Activated CD8-positive, alpha-beta memory T cell treated with anti-CD3 and anti-CD28 coated beads, Interleukin-2, amount 50 U/mL, for 1 hour (primary cell): ENCODE measurements around the gene EXD3.
A peak's percentile ranks its signal among the peaks of the same experiment; 100 is the strongest.
"Not testable (repeated sequence)": the region's sequence is repeated elsewhere in the genome, so short reads cannot be mapped to it uniquely, and the experiment has no call there.

Experiments
- DNase-seq: peaks from one replicate; pipeline ENCODE4 v3.0.0-alpha.2; 2020; ENCODE audit errors: extremely low read depth

EXD3 gene, protein sequence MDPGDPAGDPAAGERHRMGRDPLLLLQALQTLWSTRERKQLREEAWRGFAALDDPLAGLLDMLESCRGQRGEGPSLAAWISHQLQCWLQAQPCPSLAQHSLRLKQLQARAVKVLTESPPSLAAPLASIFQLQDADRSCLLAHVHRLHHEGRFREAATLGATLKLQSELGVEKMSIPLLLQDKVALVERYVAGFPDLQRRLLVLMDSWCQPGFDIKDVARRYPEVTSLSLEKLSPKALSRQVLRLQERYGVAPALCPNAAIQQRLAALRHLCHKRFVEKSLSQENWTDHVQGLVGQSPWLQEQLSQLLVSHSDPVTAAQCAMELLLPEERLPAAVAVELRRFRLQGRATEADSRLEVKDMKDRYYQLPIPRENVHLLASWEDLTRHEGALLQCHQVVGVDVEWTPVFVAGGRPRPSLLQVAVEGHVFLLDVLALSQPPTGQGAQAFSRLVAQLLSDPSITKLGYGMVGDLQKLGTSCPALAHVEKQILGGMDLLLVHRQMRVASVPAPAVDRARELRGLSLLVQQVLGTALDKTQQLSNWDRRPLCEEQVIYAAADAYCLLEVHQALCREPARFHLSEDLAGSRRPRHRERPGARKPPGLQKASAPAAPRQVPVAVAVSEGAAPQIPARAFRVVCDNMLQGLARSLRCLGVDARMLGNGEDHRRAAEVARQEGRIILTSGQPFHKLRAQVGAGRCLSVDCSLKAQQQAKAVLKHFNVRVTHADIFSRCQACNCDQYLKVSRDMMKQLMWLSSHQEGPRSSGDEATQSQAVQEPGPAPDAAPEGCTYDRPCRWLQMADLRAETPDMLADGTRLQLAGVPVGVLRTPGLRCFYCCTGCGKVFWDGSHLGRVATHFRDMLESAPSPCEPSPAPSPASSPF

DNA sequence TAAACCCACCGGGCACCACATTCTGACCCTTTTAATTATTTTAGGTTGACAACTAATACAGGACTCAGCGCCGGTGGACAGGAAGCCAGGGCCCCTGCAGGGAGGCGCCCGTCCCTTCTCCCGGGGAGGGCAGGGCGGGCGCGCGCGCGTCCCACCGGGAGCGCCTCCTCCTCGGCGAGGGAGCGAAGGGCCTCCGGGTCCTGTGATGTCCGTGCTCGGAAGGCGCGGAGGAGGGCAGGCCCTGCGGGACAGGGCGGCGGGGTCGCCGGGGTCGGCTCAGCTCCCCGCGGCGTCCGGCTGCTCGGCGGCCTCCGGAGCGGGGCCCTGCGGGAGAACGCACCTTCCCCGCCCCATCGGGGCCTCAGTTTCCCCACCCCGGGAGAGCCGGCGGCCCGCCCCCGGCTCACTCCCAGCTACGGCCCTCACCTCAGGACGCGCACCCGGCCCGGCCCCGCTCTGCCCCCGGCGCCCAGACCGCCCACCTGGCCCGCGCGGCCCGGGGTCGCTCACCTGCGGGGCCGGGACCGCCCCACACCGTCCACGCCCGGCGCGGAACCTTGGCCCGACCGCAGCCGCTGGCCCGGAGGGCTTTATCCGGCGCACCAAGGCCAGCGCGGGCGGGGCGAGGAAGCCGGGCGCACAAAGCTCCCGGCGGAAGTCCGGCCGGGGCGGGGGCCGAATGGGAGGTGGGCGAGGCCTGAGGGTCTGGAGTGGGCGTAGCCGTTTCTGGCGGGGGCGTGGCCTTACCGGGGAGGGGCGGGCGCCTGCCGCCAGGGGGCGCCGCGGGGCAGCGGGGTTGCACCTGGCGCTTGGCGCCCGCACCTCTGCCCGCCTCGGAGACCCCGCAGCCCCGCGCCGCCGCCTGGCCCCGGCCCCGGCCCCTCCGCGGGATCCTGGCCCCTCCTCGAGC, at the start of gene EXD3, which contains the start of gene NOXA1:
Gene EXD3, minus strand, starts transcription at position 559 of the 910 bp plus-strand sequence. CDS start 27,805 bp downstream, outside the sequence.
Gene NOXA1, plus strand, starts transcription at position 790 of the 910 bp plus-strand sequence. CDS start 137 bp downstream, outside the sequence.
- peak; percentile 85 for DNase-seq

DNA sequence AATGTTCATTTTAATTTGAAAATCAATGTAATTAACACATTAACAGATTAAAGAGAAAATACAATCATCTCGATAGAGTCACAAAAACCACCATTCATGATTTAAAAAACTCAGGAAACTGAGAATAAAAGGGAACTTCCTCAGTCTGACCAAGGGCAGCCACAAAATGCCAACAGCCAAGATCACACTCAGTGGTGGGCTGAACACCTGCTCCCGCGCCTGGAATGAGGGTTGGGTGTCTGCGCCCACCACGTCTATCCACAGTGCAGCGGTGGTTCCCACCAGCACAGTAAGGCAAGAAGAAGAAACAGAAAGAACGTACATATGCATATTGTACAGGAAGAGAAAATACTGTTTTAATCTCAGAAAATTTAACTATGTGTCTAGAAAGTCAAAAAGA, 47.8 kb upstream of the EXD3 start:
- DNase-seq = no peak

DNA sequence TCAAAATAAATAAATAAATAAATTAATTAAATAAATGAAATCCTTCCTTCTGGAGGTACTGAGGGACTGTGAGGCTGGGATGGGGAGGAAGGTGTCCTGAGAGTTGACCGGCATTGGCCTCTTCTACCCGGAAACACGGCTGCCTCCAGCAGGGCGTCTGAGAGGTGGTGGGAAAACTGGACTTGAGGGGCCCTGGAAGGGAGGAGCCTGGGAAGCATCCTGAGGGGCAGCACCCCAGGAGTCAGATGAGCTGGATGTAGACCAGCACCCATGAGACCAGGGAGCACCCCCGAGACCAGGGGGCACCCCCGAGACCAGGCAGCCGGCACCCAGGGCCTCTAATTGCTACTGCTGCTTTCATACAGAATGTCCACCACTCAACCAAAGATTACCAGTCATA, 44.9 kb upstream of the EXD3 start:
- DNase-seq = no peak

DNA sequence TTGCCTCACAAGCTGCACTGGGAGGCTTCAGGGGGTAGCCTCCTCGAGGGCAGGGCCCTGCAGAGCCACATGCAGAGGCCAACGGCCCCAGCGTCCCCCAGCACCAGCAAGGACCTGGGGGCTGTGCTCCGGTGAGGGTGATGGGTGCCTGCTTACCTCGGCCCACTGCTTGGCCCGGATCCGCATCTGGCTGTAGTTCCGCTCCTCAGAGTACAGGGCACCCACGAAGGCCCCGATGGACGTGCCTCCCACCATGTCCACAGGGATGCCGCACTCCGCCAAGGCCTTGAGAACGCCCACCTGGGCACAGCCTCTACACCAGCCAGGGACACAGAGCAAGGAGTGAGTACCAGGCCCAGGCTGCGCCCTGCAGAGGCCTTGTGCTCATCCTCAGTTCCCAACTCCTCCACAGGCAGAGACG, 44.2 kb upstream of the EXD3 start:
- no peak for DNase-seq

DNA sequence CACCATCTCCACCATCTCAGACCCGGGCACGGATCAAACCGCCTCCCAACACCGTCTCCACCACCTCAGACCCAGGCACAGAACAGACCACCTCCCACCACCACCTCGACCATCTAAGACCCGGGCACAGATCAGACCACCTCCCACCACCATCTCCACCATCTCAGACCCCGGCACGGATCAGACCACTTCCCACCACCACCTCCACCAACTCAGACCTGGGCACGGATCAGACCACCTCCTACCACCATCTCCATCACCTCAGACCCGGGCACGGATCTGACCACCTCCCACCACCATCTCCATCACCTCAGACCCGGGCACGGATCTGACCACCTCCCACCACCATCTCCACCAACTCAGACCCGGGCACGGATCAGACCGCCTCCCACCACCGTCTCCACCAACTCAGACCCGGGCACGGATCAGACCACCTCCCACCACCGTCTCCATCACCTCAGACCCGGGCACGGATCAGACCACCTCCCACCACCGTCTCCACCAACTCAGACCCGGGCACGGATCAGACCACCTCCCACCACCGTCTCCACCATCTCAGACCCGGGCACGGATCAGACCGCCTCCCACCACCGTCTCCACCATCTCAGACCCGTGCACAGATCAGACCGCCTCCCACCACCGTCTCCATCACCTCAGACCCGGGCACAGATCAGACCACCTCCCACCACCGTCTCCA, 43.6 kb upstream of the EXD3 start:
- DNase-seq = not testable (repeated sequence)

DNA sequence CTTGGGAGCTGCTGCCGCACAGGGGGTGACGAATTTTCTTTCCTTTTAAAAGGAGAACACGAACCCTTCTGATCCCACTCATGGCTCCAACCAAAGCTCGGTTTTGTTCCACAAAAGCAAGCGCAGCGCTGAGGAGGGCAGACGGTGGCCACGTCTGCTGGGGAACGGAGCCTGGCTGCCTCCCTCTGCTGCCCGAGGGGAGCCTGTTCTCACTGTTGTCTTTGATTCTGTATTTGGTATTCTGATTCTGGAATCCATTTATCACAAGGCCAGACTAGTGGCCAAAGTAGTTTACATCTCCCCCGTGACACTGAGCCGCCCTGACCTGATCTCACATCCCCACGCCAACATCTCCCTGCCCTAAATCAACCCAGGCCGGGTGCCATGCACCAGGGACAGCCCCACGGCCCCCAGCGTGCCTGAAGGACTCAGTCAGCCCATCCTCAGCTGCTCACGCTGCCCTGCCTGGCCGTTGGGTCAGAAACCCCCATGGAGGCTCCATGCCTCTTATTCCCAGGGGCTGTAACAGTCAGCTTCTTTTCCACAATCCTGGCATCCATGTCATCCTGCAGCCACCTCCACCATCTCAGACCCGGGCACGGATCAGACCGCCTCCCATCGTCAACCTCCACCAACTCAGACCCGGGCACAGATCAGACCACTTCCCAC, 42.9 kb upstream of the EXD3 start:
- DNase-seq = no peak

DNA sequence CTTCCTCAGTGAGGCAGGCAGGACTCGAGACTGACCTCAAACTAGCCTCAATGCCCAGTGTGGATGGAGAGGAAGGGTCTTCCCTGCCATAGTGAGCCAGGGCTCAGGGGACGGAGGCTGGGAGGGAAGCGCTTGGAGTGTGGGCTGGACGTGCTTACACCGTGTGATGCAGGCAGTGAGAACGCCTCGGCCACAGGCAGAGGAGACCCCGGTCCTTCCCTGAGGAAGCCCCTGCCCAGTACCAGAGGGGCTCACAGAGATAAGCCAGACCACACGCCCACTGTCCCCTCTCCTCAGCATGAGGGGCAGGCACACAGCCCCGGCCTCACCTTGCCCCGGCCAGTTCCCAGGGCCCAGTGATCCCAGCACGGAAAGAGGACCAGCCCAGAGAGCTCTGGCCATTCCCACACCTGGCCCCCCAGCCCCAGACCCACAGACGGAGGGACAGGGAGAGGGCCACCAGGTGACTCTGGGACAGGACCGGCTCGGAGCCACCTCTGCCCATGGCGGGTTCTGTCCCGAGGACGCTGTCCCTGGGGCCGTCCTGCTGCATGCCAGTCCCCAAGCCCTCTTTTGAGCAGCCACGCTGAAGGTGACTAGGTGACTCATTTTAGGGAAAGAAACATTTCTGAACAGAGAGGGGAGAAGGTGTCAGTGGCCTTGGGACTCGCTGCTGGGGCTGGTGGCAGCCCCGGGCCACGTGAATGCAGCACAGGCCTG, 42.2 kb upstream of the EXD3 start:
- DNase-seq = no peak

DNA sequence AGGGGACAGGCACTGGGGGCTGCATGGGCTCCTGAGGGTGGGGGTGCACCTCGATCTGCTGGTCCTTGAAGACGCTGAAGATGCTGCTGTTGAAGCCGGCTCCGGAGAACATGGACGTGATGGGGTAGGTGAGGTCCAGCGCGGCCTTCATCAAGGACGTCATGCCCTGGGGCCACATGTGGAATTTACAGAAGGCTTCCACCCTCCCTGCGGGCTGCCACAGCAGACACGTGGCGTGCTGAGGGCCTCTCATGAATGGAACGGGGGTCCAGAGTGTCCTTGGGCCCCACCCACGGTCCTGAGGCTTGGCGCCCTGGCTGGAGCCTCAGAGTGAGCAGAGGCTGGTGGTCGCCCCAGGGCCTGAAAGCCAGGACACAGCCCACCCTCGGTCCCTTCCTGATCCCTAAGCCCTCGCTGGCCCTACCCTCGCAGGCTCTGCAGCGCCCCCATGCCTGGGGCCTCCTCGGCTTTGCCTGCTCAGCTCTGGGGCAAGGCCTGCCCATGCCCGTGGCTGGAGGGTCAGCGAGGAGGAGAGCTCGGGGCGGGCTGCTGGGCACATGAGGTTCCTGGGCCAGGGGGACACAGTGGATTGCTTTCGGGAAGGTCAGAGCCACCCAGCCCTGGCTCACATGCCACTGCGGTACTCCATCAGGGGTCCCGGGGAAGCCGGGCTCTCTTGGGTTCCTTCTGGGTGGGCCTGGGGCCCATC, 41.5 kb upstream of the EXD3 start:
- no peak for DNase-seq

DNA sequence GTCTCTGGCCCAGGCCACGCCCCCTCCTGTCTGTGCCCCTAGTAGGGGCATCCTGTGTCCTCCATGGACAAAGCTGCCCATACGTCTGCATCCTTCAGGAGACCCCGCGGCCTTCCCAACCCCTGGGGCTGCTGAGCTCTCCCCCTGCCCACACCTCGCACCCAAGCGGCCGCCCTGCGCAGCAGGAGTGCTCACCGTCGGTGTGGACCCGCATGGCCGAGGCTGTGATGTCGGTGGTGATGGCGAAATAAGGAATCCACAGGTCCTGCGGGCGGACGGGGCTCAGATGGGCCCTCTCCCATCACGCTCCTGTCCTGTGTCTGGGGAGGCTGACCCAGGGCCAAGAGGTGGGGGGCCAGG, 40.9 kb upstream of the EXD3 start:
- DNase-seq = no peak

DNA sequence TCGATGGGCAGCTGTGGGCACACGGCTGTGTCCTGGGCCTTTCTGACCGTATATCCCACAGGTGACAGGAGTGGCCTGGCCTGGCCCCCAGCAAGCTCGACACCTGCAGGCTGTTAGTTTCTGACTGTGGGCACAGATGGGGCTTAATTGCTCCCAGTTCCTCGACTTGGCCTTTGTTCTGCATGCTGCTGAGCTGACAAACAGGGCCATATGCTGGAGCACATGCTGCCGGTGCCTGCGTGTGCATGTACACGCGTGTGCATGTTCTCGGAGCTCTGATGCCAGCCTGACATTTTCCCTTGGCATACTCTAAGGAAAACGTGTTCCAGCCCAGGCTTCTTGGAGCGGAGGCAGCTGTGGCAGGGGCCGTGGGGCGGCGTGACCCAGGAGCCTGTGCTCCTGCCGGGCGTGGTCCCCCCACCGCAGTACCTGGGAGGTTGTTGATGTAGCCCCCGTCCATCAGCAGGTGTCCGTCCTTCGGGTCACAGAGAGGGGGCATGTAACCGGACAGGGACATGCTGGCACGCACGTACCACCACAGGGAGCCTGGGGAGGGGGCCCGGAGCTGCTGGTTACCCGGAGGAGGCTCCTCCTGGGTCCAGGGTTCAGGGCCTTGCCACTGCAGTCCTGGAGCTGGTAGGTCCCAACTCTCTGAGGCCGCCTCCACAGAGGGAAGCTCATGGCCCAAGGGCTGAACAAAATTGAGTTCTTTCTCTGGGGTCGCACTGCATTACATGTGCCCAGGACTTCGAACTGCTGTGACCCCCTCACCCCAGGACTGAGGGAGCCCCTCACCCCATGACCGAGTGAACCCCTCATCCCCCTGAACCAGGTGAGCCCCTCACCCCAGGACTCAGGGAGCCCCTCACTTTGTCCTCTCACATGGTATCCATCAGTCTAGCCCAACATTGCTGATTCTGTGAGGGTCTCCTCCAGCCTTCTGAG, 40.3 kb upstream of the EXD3 start:
- no peak for DNase-seq

DNA sequence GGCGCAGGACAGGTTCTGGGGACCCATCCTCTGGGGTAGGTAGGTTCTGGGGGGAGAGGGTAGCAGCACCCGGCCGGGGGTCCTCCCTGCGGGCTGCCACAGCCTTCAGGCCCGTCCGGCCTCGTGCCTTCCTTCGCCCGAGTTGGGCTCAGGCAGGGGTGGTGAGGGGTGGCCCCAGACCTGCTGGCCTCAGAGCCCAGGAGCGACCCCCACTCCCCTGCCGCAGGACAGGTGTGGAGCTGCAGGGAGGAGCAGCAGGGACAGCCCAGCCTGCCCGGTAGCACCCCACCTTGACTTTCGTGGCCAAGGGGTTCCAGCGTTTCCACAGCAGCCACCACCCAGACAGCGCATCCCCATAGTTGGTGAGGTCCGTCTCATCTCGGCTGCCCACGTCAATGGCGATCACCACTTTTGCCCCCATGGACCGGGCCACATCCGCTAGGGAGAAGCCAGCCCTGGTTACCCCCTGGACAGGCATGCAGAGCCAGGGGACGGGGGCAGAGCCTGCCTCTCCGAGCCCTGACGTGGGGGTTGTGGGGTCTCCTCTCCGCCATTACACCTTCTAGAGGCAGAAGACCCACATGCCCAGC, 39.5 kb upstream of the EXD3 start:
- no peak for DNase-seq

DNA sequence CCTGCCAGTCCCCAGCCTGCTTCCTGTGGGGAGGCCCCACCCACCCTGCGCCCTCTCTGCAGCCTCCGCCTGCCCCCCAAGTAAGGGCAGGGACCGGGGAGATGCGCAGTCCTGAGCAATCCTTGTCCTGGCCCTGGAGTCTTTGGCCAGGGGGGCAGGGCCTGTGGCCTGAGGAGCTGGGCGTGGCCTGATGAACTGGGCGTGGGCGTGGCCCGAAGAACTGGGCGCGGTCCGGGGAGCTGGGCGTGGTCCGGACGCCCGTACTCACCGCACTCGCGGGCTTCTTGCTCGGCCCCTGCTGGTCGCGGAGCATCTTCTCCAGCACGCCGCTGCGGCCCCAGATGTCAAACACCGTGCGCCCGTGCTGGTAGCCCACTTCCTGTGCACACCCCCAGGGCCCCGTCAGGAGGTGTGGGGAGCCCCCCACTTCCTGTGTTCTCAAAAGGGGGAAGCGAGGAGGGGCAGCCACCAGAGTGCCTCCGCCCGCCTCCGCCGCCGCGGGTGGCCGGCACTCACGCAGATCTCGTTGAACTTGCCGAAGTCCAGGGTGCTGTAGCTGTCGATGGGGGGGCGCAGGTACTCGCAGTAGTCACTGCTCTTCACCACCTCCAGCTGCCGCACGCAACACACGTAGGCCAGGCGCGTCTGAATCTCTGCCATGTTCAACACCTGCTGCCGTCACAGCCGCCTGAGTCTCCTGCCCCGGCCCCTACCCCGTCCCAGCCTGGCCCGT, 38.9 kb upstream of the EXD3 start:
- DNase-seq = peak; percentile 81

DNA sequence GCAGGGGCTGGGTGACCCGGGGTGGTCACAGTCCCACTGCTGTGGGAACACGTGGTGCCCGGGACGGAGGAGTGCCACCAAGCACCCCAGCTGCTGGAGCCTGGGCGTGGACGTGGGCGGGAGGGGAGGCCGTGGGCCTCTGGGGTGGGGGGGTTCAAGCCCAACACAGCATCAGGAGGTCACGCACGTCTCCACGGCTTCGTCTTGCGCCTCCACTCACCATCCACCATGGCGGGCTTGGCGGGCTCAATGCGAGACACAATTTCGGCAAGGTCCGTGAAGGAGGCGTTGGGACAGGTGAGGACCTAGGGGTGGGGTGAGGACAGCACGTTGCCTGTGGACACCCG, 38.3 kb upstream of the EXD3 start:
- no peak for DNase-seq

DNA sequence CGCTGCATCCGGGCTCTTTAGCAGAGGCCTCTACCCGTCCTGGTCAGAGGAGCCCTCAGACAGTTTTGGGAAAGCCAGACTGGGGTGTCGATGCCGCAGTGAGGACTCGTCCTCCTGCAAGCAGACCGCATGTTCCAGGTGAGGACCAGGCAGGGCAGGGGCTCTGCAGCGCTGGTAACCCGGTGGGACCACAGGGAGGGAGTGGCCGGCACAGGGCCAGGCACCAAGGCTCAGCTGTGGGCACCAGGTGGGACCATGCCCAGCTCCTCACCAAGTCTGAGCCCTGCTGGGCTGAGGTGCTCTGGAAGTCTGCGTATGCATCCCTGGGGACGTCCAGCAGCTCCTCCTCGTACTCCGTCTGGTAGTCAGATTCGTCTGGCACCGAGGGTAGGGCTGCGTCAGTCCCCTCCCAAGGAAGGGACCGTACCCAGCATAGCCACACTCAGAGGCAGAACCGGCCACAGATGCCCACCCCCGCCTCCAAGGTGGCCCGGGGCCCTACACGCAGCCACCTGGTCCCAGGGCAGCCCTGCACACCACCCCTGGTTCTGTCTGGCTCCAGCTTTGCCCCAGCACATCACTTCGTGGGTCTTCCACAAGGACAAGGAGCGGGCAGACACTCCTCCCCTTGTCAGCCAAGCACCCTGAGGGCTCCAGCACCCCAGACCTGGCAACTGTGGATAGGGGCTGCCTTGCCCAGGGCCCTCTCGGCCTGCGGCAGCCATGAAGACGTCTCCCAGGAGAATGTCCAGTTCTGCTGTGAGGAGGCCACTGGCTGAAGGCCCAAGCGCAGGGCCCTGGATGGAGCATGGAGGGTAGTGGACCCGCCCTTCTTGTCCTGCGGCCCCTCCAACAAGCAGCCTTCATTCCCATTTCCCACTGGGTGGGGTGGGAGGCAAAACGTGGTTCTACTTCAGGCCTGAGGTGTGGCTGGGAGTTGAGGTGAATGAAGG, 37.7 kb upstream of the EXD3 start:
- no peak for DNase-seq

DNA sequence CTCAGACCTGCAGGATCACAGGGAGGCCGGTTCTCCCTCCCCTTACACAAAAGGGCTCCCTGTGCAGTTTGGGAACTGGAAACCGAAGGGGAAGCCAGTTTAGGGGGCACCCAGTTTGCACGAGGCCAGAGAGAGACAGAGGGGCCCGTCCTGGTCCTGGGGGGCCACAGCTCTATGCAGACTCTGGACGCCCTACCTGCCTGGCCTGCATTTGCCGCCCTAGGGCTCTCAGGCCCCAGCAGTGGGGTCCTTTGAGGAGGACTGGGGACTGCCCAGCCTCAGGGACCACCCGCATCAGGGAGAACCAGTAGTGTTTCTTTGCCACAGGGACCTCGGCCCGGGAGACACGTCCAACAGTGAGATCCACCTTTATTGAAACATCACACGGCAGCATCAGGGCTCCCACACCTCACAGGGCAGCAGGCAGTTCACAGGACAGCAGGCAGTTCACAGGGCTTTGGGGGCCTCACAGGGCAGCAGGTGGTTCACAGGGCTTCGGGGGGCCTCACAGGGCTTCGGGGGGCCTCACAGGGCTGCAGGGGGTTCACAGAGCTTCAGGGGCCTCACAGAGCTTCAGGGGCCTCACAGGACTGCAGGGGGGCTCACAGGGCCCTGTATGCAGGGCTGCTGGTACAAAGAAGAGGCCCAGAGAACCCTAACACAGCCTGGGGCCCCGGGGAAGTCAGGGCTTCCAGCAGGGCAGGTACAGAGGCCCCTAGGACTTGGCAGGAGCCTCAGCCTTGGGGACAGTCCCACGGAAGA, 36.8 kb upstream of the EXD3 start:
- DNase-seq = no peak
